Type B pancreatic cell (in vitro differentiated cells): ENCODE measurements around the gene CACNA1C. TPM values are rescaled to one million over a fixed set of nuclear protein-coding genes. Genes with fewer than 3 reads are reported as not detected.

Experiments used
- DNase-seq: peaks from one replicate; pipeline ENCODE4 v3.0.0; 2021; ENCODE audit warnings: mixed read lengths; ENCODE audit not compliant: unreplicated experiment; ENCODE audit errors: extremely low spot score
- H3K27ac Mint-ChIP-seq: 2 replicates; pipeline ENCODE4 v1.8.0; 2021; ENCODE audit warnings: mild to moderate bottlenecking, mixed read lengths
- H3K27me3 Mint-ChIP-seq: 2 replicates; pipeline ENCODE4 v1.8.0; 2021; ENCODE audit warnings: mixed read lengths
- H3K36me3 Mint-ChIP-seq: 2 replicates; pipeline ENCODE4 v1.8.0; 2021; ENCODE audit warnings: mixed read lengths
- H3K4me1 Mint-ChIP-seq: one replicate; pipeline ENCODE4 v1.8.0; 2021; ENCODE audit warnings: mixed read lengths; ENCODE audit not compliant: unreplicated experiment
- H3K4me3 Mint-ChIP-seq: 2 replicates; pipeline ENCODE4 v1.8.0; 2021; ENCODE audit warnings: mild to moderate bottlenecking, mixed read lengths
- H3K9me3 Mint-ChIP-seq: 2 replicates; pipeline ENCODE4 v1.8.0; 2021; ENCODE audit warnings: mixed read lengths
- CTCF ChIP-seq: fragments of 200-600 bp; sonication (generic); conservative IDR thresholded peaks from 2 replicates; pipeline ENCODE4 v1.5.0; 2021; ENCODE audit warnings: antibody characterized with exemption, mild to moderate bottlenecking
- total RNA-seq: library from RNA; stranded (reverse); gene quantifications from 2 replicates; pipeline ENCODE4 v1.2.1, GENCODE V29; 2021; ENCODE audit warnings: low replicate concordance

Gene CACNA1C
- total RNA-seq, 1 donor from 2014 or later, result 14.3 TPM

GRCh38 chr12:2609020-2609419, 556.2 kb downstream of the CACNA1C start:
- H3K4me1 Mint-ChIP-seq, result no peaks in the 10 kb centered on the region
- peaks cover 29% of the 10 kb centered on the region for H3K27me3 Mint-ChIP-seq
- no peak for DNase-seq
- H3K36me3 Mint-ChIP-seq, result peaks cover 11% of the 10 kb centered on the region
- TF ChIP-seq CTCF, result no peak
- H3K9me3 Mint-ChIP-seq, result no peaks in the 10 kb centered on the region
- H3K27ac Mint-ChIP-seq, result no peak overlapping the region
- no peak overlapping the region for H3K4me3 Mint-ChIP-seq

GRCh38 chr12:2610358-2610757, 557.6 kb downstream of the CACNA1C start:
- DNase-seq, result no peak
- no peaks in the 10 kb centered on the region for H3K9me3 Mint-ChIP-seq
- no peak overlapping the region for H3K27ac Mint-ChIP-seq
- H3K4me3 Mint-ChIP-seq, result no peak overlapping the region
- no peaks in the 10 kb centered on the region for H3K4me1 Mint-ChIP-seq
- H3K27me3 Mint-ChIP-seq, result peaks cover 36% of the 10 kb centered on the region
- H3K36me3 Mint-ChIP-seq, result peaks cover 19% of the 10 kb centered on the region
- no peak for TF ChIP-seq CTCF

GRCh38 chr12:2613326-2614073, 560.7 kb downstream of the CACNA1C start:
- Mint-ChIP-seq H3K27me3 (peaks cover 33% of the 10 kb centered on the region), H3K9me3 (no peaks in the 10 kb centered on the region), H3K4me1 (no peaks in the 10 kb centered on the region), H3K36me3 (peaks cover 21% of the 10 kb centered on the region), H3K27ac (no peak overlapping the region), H3K4me3 (no peak overlapping the region)
- no peak for TF ChIP-seq CTCF
- no peak for DNase-seq

- Mint-ChIP-seq H3K4me3 (no peak overlapping the region), H3K4me1 (no peaks in the 10 kb centered on the region), H3K9me3 (no peaks in the 10 kb centered on the region), H3K27me3 (peaks cover 25% of the 10 kb centered on the region), H3K27ac (no peak overlapping the region), H3K36me3 (peaks cover 16% of the 10 kb centered on the region)
- TF ChIP-seq CTCF, result no peak
- DNase-seq, result no peak
Measured at GRCh38 chr12:2614341-2614740, 561.6 kb downstream of the CACNA1C start.

GRCh38 chr12:2615665-2616402, 563.0 kb downstream of the CACNA1C start:
- Mint-ChIP-seq H3K4me1 (no peaks in the 10 kb centered on the region), H3K36me3 (peaks cover 20% of the 10 kb centered on the region), H3K9me3 (no peaks in the 10 kb centered on the region), H3K4me3 (no peak overlapping the region), H3K27ac (no peak overlapping the region), H3K27me3 (peaks cover 26% of the 10 kb centered on the region)
- TF ChIP-seq CTCF, result no peak
- DNase-seq, result no peak
